Measurements from ENCODE around the gene GSDMA. TPM values are rescaled to one million over a fixed set of nuclear protein-coding genes. Genes with fewer than 3 reads are reported as not detected.
"Not testable (repeated sequence)": the region's sequence is repeated elsewhere in the genome, so short reads cannot be mapped to it uniquely, and the experiment has no call there.

GSDMA gene
- total and polyA plus RNA-seq, 2 donors = 0.21 to 0.41 TPM

GRCh38 chr17:40005520-40005919 lies 42.7 kb downstream of the GSDMA start:
- DNase-seq (ENCODE audit: extremely low spot score) = no peak
- no peak overlapping the region for H3K27ac ChIP-seq (ENCODE audit: low read depth)
- H3K36me3 ChIP-seq (ENCODE audit: insufficient read depth) = no peaks in the 10 kb centered on the region
- WGBS = 69% methylated on average over 6 of the region's 6 CpGs
- no peaks in the 10 kb centered on the region for H3K4me1 ChIP-seq (ENCODE audit: insufficient read depth)
- H3K4me3 ChIP-seq (ENCODE audit: low read depth, low read length) = no peak overlapping the region

GRCh38 chr17:40010946-40011500 lies 48.2 kb downstream of the GSDMA start:
- not testable (repeated sequence) for H3K36me3 ChIP-seq (ENCODE audit: insufficient read depth); H3K27ac ChIP-seq (ENCODE audit: low read depth); H3K4me1 ChIP-seq (ENCODE audit: insufficient read depth); H3K4me3 ChIP-seq (ENCODE audit: low read depth, low read length); DNase-seq (ENCODE audit: extremely low spot score)
- 96% methylated on average over 38 of the region's 38 CpGs for WGBS

GRCh38 chr17:40012017-40012647 lies 49.3 kb downstream of the GSDMA start:
- WGBS = 78% methylated on average over 21 of the region's 22 CpGs
- not testable (repeated sequence) for H3K36me3 ChIP-seq (ENCODE audit: insufficient read depth); H3K4me1 ChIP-seq (ENCODE audit: insufficient read depth); DNase-seq (ENCODE audit: extremely low spot score); H3K4me3 ChIP-seq (ENCODE audit: low read depth, low read length); H3K27ac ChIP-seq (ENCODE audit: low read depth)

GRCh38 chr17:40014375-40014980 lies 51.7 kb downstream of the GSDMA start:
- Histone ChIP-seq H3K4me3 (ENCODE audit: low read depth, low read length) (no peak overlapping the region), H3K4me1 (ENCODE audit: insufficient read depth) (no peaks in the 10 kb centered on the region), H3K36me3 (ENCODE audit: insufficient read depth) (no peaks in the 10 kb centered on the region), H3K27ac (ENCODE audit: low read depth) (no peak overlapping the region)
- no peak for DNase-seq (ENCODE audit: extremely low spot score)
- WGBS = 51% methylated on average over 18 of the region's 18 CpGs

GRCh38 chr17:40015005-40015997 lies 52.5 kb downstream of the GSDMA start, which contains the start of gene CSF3:
Gene CSF3, plus strand, starts transcription at chr17:40015440. Its CDS starts 35 bp downstream, at chr17:40015475.
- Histone ChIP-seq H3K36me3 (ENCODE audit: insufficient read depth) (peaks cover 3% of the 10 kb centered on the region), H3K4me1 (ENCODE audit: insufficient read depth) (no peaks in the 10 kb centered on the region), H3K27ac (ENCODE audit: low read depth) (no peak within 1 kb of the TSS), H3K4me3 (ENCODE audit: low read depth, low read length) (no peak within 1 kb of the TSS)
- WGBS = 62% methylated on average over 20 of the region's 20 CpGs
- DNase-seq (ENCODE audit: extremely low spot score) = no peak

- DNase-seq (ENCODE audit: extremely low spot score) = no peak
- Histone ChIP-seq H3K4me1 (ENCODE audit: insufficient read depth) (no peaks in the 10 kb centered on the region), H3K4me3 (ENCODE audit: low read depth, low read length) (no peak overlapping the region), H3K36me3 (ENCODE audit: insufficient read depth) (peaks cover 3% of the 10 kb centered on the region), H3K27ac (ENCODE audit: low read depth) (no peak overlapping the region)
- 73% methylated on average over 26 of the region's 26 CpGs for WGBS
Observed at GRCh38 chr17:40015998-40016985, 53.5 kb downstream of the GSDMA start.

- Histone ChIP-seq H3K27ac (ENCODE audit: low read depth) (no peak overlapping the region), H3K4me1 (ENCODE audit: insufficient read depth) (no peaks in the 10 kb centered on the region), H3K4me3 (ENCODE audit: low read depth, low read length) (no peak overlapping the region), H3K36me3 (ENCODE audit: insufficient read depth) (peaks cover 3% of the 10 kb centered on the region)
- DNase-seq (ENCODE audit: extremely low spot score) = no peak
- 36% methylated on average over 15 of the region's 15 CpGs for WGBS
Observed at GRCh38 chr17:40017422-40018080, 54.7 kb downstream of the GSDMA start.

GRCh38 chr17:40018211-40019121 lies 55.7 kb downstream of the GSDMA start:
- WGBS = 22% methylated on average over 15 of the region's 15 CpGs
- Histone ChIP-seq H3K27ac (ENCODE audit: low read depth) (no peak overlapping the region), H3K4me1 (ENCODE audit: insufficient read depth) (no peaks in the 10 kb centered on the region), H3K4me3 (ENCODE audit: low read depth, low read length) (no peak overlapping the region), H3K36me3 (ENCODE audit: insufficient read depth) (peaks cover 3% of the 10 kb centered on the region)
- DNase-seq (ENCODE audit: extremely low spot score) = no peak

- no peaks in the 10 kb centered on the region for H3K4me1 ChIP-seq (ENCODE audit: insufficient read depth)
- H3K27ac ChIP-seq (ENCODE audit: low read depth) = no peak overlapping the region
- 72% methylated on average over 24 of the region's 24 CpGs for WGBS
- H3K4me3 ChIP-seq (ENCODE audit: low read depth, low read length) = no peak overlapping the region
- no peak for DNase-seq (ENCODE audit: extremely low spot score)
- H3K36me3 ChIP-seq (ENCODE audit: insufficient read depth) = peaks cover 3% of the 10 kb centered on the region
Observed at GRCh38 chr17:40019140-40019991, 56.6 kb downstream of the GSDMA start.

- 93% methylated on average over 13 of the region's 13 CpGs for WGBS
- no peaks in the 10 kb centered on the region for H3K4me1 ChIP-seq (ENCODE audit: insufficient read depth)
- H3K36me3 ChIP-seq (ENCODE audit: insufficient read depth) = peaks cover 3% of the 10 kb centered on the region
- no peak overlapping the region for H3K4me3 ChIP-seq (ENCODE audit: low read depth, low read length)
- H3K27ac ChIP-seq (ENCODE audit: low read depth) = no peak overlapping the region
- DNase-seq (ENCODE audit: extremely low spot score) = no peak
Observed at GRCh38 chr17:40020146-40020545, 57.3 kb downstream of the GSDMA start.

GRCh38 chr17:40021451-40021971 lies 58.7 kb downstream of the GSDMA start:
- 71% methylated on average over 9 of the region's 9 CpGs for WGBS
- Histone ChIP-seq H3K4me1 (ENCODE audit: insufficient read depth) (no peaks in the 10 kb centered on the region), H3K36me3 (ENCODE audit: insufficient read depth) (peaks cover 3% of the 10 kb centered on the region)

More at GRCh38 chr17:40021451-40021971, 58.7 kb downstream of the GSDMA start:
- DNase-seq (ENCODE audit: extremely low spot score) = no peak
- Histone ChIP-seq H3K27ac (ENCODE audit: low read depth) (no peak overlapping the region), H3K4me3 (ENCODE audit: low read depth, low read length) (no peak overlapping the region)

Data from urinary bladder (tissue), 4 donors.